ENCODE data around the gene RPL13.

DNA sequence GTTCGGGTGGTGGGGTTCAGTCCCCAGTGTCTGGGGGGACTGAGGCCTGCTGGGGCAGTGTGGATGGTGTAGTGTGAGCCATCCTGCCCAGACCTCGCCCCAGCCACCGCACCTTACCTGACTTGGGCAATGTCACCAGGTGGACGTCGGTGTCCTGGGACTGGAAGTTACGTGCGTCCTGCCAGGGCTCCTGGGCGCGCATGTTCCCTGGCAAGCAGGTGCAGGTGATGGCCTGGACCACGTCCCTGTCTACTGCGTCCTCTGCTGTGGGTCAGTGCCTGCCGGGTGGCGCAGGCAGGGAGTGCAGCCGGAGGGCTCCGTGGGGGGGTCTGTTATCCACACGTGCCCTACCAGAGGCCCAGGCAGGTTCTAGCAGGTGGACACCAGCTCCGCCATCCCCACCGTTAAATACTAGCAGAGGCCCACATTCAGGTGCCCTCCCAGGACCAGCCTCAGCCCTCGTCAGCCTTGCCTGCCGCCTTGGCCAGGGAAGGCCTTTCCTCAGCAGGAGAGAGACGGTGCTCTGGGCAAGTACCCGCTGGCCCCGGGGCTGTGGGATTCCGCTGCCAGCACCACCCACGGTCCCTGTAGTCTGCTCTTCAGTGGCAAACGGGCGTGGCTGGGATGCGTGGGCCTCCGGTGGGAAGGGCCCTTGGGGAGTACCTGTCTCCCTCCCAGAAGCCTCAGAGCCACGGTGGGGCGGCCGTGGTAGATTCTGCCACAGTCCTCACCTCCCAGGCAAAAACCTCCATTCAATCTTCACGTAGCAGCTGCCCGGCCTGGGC is 44.9 kb downstream of the RPL13 start:
- TF ChIP-seq, protein P1, sequence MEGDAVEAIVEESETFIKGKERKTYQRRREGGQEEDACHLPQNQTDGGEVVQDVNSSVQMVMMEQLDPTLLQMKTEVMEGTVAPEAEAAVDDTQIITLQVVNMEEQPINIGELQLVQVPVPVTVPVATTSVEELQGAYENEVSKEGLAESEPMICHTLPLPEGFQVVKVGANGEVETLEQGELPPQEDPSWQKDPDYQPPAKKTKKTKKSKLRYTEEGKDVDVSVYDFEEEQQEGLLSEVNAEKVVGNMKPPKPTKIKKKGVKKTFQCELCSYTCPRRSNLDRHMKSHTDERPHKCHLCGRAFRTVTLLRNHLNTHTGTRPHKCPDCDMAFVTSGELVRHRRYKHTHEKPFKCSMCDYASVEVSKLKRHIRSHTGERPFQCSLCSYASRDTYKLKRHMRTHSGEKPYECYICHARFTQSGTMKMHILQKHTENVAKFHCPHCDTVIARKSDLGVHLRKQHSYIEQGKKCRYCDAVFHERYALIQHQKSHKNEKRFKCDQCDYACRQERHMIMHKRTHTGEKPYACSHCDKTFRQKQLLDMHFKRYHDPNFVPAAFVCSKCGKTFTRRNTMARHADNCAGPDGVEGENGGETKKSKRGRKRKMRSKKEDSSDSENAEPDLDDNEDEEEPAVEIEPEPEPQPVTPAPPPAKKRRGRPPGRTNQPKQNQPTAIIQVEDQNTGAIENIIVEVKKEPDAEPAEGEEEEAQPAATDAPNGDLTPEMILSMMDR (IDR thresholded peaks at IDR 0.05) = no peak
- no peak for TF ChIP-seq POLR2A (IDR thresholded peaks at IDR 0.05)
